Glomerular visceral epithelial cell (primary cell): ENCODE results near the gene ASGR2.
A peak's percentile ranks its signal among the peaks of the same experiment; 100 is the strongest.

Experiments used
- DNase-seq: peaks from one replicate; pipeline ENCODE4 v3.0.0-alpha.2; 2016; ENCODE audit errors: extremely low spot score

The ASGR2 gene

DNA sequence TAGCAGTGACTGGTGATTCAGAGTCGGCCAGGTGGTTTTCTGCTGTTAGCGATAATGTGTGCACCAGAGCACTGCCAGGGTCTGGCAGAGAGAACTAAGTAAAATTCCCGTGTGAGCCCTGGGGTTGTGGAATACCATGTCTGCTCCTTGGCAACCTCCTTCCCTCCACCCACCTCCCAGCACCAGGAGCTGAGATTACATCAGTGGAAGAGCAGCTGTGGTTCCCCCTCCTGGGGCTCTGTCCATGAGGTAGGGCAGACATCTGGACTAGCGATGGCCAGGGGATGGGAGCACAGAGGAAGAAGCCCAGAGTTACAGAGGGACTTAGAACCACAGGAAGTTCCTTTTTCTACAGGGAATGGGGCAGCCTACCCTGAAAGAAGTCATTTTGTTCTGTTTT is 50.4 kb downstream of the ASGR2 start:
- peak; percentile 80 for DNase-seq

GRCh38 chr17:7063518-7064094 is 51.0 kb downstream of the ASGR2 start:
- DNase-seq, result no peak

- DNase-seq, result peak; percentile 93
Measured at GRCh38 chr17:7060165-7060891, 54.3 kb downstream of the ASGR2 start.

- DNase-seq, result no peak
Measured at GRCh38 chr17:7058831-7059447, 55.7 kb downstream of the ASGR2 start.

DNA sequence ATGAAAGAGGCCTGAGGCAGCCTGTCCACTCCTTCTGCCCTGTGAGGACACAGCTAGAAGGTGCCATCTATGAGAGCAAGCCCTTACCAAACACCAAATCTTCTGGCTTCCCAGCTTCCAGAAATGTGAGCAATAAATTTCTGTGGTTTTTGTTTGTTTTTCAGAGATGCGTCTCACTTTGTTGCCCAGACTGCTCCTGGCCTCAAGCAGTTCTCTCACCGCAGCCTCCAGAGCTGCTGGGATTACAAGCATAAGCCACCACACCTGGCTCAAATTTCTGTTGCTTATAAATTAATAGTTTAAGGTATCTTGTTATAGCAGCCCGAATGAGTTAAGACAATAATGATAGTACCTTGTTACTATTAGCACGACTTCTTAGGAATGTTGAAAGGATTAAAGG is 58.2 kb downstream of the ASGR2 start:
- DNase-seq, result peak; percentile 28
